A172 (cell line): ENCODE measurements around the gene PRKG1. TPM values are rescaled to one million over a fixed set of nuclear protein-coding genes. Genes with fewer than 3 reads are reported as not detected.
"Not testable (repeated sequence)": the region's sequence is repeated elsewhere in the genome, so short reads cannot be mapped to it uniquely, and the experiment has no call there.

Experiments used
- DNase-seq: peaks from one replicate; pipeline ENCODE4 v3.0.0-alpha.2; 2015; ENCODE audit warnings: low spot score
- total RNA-seq: library from RNA; depleted of rRNA; stranded (reverse); fragments of >200 nt; shearing (Covaris generic); gene quantifications from 2 replicates; pipeline ENCODE4 v1.2.3, GENCODE V29; 2014

PRKG1 gene
- total RNA-seq, 1 experiment from 2014 or later = 0.22 TPM

DNA sequence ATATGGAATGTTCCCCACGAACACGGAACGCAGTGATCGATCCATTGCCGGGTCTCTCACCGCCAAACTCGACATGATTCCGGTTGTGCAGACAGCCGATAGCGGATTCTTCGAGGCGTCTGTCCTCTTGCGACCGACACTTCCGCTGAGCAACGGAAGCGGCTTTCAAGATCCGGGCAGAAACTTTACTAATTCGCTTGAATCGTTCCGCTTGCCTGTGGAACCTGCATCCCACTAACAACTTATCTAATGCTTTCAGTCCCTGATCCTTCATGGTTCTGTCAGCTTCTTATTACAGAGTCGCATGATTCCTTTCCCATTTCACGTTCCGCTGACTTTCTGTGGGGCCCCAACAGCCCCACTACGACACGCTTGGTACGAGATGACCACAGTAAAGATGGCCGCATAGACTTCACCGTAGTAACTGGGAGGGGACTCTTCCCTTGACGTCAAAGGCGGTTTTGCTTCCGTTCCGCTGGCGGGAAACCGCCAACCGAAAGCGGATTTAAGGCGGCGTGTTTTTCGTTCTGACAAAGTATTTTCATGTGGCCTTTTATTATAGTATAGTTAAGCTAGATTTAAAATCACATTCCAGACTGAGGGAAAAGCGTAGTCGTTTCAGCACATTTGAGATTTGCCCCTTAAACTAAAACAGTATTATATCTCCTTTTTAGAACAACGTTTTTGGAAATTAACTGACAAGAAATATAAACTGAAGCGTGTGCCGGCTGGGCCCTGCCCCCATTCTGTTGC, 625.4 kb downstream of the PRKG1 start, which contains the start of gene CSTF2T:
CSTF2T (minus strand) TSS at position 121 of the 753 bp plus-strand sequence; CDS start at position 75, 46 bp downstream.
- DNase-seq = peak; percentile 86

DNA sequence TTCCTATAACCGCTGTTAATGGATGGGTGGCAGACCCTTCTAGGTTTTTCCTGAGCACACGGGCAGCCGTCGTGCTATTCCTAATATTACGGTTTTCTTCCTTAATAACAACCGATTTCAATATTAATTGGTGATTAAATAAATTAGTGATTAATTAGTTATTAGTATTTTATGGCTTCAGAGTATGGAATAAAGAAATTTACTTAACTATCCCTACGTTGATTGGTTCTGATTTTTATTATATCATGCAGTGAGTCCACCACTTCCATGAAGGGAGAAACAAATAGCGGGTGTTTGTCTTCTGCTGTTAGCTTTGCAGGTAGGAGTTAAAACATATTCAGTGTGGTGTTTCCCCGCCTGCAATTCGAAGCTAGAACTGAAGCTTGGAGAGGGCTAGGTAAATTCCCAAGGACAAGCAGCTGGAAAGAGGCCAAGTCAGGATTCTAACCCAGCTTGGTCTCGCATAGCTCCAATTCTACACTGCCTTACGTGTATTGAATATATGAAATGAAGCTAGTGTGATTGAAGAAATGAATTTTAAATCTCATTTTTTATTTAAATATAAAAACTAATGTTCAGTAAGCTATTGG, 626.0 kb downstream of the PRKG1 start:
- DNase-seq = peak; percentile 40

DNA sequence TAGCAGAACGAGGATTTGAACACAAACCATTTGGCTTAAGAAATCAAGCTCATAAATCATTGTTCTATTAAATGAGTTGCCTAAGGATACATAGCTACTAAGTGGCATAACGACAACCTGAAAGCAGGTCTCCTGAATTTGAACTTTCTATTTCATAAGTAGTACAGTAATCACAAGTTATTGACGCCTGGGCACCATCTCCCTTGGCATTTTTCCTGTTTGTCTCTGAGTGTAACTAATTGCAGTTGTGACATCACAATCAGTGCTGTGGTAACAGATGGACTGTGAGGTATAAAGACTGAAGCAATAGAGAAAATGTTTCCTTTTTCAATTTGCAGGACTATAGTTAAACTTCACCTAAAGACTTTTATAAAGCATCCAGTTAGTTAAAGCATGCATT, 631.5 kb downstream of the PRKG1 start:
- DNase-seq = no peak

DNA sequence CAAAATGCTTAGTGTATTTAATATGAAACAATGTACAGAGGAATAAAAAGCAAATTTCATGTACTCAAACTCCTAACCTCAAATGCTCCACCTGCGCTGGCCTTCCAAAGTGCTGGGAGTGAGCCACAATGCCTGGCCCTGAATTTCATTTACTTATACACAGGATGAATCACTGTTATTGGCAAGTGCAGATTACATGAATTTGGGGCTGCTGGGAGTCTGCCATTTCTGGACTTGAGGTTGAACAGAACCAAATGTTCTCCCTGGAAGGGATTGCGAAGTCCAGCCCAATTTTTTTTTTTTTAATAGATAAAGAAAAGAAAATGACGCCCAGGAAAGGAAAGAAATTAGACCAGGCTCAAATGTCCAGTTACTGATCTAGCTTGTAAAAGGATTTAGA, 631.9 kb downstream of the PRKG1 start:
- DNase-seq = no peak

DNA sequence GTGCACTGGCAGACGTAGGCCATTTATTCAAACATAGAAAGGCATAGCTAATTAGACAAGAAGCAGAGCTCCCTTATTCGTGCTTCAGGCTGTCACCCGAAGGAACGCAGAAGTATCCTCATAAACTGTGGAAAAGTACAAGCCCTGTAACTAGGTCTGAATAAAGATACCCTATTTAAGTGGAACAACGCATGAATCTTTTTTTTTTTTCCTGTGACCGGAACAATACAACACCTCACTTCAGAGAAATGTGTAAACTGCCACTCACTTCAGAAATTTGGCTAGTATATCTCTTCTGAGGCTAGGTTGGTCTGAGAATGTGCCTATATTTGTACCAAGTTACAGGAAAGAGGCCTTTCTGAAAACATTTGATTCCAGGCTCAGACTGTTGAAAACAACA, 633.1 kb downstream of the PRKG1 start:
- no peak for DNase-seq

DNA sequence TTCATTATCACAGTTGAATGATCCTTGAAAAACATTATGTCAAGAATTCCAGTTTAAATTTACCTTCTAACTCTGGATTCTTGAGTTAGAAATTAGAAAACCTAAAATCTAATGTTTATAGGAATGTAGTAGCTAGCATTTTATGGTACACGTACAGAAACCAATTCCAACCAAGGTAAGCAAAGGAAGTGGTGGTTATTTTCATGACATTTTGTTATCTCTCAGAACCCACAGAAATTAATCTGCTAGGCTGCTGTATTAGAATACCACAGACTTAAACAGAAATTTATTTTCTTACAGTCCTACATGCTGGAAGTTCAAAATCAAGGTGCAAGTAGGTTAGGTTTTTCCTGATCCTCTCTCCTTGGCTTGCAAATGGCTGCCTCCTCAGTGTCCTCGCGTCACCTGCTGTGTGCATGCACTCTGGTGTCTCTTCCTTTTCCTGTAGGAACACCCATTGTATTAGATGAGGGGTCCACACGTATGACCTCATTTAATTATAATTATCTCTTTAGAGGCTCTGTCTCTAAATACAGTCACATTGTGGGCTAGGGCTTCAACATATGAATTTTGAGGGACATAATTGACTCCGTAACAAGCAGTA, 633.6 kb downstream of the PRKG1 start:
- no peak for DNase-seq

DNA sequence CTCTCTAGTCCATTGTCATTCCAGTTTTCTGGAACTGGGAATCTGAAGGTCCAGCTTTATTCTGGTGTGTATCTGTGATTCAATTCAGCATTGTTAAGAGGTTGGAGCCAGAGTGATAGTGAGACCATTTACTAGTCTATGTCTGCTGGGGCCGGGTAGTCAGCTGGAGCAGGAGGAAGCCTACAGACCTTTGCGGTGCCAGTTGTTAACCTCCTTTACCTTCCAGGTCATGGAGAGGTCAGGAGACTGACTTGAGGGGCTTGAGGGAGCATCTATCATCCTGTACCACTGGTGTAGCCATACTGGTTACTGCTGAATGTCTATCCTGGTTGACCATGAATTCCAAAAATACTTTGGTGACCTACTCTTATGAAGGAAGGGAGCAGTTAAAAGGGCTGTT, 634.3 kb downstream of the PRKG1 start:
- no peak for DNase-seq

DNA sequence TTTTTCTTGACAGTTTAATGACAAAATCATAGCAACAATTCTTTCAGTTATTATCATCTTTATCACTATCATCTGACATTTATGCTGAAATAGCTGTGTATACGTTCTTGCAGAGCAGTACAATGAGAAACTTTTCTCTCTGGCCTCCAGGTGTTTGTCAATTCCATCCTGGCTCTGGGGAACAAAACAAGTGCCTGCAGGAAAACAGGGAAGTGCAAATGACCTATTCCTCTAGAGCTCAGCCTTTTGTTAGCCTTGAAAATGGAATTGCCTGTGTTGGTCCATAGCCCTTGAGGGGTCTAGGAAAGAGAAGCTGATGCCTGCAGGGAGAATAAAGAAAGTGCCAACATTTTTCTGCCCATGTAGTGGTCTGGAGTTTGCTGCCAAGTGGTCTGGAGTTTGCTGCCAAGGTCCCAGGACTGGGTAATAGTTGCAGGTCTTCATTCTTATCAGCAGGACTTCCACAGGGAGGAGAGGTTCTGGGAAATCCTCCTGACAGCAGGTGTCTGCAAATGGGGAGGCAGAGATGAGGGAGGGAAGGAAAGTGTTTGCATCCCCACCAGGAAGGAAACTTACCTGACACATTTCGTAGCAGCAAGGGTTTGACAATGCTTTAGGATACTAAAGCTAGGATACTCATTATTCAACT, 635.2 kb downstream of the PRKG1 start:
- DNase-seq = no peak

DNA sequence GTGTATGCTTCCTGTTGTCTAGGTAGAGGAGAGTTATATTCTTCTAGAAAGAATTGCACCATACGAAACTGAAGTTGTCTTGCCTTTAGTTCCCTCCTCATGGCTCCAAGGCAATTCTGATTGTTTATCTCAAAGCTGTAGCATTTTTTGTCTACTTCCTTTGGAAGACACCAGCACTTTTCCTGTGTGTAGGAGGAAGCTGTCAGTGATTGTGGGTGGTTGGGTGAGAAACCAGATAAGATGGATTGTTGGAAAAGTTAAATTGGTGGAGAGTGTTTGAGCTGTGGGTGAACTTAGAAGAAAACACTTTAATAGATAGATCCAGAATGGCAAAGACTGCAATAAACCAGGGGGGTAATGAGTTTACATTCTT, 637.2 kb downstream of the PRKG1 start:
- DNase-seq = no peak

DNA sequence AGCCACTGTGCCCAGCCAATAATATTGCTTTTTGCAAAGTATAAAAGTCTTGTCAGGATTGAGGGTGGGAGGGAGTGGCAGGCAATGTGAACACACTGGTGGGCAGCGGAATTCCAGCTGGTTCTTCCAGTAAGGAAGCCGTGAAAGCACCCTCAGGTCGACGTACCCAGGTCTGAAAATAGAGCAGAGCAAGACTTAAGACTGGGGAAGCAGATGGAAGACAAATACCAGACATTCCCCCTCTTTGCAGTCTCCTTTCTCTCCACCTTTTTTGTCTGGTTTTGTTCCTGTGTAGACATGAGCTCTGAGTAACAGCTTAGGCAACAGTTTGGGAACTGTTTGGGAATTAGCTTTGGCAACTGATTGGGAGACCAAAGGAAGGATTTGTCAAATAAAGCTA, 642.7 kb downstream of the PRKG1 start:
- no peak for DNase-seq

DNA sequence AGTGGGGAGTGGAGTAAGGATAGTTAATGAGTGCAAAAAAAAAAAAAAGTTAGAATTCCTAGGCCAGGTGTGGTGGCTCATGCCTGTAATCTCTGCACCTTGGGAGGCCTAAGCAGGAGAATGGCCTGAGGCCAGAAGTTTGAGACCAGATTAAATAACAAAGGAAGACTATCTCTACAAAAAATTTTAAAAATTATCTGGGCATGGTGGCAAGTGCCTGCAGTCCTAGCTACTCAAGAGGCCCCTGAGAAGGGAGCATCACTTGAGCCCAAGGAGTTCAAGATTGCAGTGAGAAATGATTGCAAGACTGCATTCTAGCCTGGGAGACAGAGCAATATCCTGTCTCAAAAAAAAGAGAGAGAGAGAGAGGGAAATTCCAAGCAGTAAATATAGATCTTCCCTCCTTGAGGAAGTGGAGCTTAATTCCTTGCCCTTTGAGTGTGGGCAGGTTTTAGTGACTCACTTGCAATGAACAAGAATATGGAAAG, 644.6 kb downstream of the PRKG1 start:
- DNase-seq = peak; percentile 2

DNA sequence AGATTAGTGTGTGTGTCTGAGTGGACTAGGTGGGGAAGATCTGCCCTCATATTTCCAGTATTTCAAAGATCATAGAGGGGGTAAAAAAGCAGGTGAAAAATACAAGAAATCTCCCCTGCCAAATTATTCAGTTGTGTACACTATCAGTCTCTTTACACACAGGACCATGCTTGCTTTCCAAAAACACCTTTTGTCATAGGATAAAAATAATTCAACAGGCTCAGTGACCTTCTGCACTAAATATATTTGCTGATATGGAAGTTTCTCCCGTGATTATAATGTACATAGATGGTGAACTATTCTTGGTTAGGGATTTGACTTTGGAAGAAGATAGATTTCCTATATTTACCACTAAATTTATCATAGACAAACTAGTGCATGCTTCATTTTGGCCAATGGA, 649.8 kb downstream of the PRKG1 start:
- DNase-seq = no peak

DNA sequence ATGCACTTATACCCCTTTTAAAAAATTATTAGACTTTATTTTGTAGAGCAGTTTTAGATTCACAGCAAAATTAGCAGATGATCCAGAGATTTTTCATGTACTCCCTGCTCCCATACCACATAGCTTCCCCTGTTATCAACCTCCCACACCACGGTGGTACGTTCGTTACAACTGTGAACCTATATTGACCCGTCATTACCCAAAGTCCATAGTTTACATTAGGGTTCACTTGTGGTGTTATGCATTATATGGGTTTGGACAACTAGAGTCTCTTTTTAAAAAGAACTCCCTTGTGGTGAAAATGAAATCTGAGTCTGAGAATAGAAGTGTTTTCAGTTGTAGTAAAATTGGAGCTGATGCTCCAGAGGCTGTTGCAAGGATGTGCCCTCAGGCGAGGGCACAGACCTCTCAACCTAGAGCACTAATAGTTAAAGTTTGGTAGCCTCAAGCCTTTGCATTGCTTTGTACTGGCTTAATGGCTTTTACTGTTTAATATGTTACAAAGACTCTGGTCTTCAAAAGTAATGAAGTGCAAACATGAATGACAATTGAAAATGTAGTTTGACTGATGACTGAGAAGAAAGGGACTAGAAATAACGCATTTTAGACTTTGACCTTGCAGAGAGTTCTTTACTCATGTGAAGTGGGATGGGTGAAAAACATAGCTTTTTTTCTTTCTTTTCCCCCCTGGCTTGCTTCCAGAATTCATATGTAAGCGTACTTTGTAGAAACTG, 655.7 kb downstream of the PRKG1 start:
- DNase-seq = no peak

DNA sequence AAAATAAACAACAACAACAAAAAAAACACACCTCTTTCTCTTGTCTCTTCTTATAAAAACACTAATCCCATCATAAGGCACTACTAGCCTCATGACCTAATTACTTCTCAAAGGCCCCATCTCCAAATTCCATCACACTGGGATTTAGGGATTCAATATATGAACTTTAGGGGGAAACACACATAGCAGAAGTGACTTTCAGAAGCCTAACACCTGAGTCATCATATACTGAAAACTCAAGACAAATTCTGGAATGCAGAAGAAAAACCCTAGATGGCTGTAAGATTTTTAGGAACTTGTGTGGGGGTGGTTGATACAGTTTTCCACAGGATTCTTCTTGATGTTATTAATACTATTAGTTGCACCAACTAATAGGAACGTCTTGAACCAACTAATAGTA, 658.8 kb downstream of the PRKG1 start:
- no peak for DNase-seq

DNA sequence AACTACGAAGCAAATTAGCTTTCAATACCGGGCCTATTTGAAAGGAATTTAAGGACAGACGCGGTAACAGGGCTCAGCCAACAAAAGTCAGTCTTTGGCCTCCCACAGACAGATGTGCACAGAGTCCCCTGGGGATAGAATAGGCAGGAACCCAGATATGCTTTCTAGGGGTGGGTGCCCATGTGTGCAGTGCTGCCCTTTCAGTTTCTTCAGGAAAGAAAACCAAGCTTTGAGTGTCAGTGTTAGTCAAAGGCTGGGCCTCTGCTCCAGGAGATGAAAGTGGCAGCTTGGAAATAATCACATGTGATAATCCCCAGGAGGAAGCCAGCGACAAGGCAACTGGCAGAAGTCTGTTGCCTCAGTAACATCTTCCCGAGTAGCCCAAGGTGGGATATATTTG, 668.9 kb downstream of the PRKG1 start:
- DNase-seq = no peak

DNA sequence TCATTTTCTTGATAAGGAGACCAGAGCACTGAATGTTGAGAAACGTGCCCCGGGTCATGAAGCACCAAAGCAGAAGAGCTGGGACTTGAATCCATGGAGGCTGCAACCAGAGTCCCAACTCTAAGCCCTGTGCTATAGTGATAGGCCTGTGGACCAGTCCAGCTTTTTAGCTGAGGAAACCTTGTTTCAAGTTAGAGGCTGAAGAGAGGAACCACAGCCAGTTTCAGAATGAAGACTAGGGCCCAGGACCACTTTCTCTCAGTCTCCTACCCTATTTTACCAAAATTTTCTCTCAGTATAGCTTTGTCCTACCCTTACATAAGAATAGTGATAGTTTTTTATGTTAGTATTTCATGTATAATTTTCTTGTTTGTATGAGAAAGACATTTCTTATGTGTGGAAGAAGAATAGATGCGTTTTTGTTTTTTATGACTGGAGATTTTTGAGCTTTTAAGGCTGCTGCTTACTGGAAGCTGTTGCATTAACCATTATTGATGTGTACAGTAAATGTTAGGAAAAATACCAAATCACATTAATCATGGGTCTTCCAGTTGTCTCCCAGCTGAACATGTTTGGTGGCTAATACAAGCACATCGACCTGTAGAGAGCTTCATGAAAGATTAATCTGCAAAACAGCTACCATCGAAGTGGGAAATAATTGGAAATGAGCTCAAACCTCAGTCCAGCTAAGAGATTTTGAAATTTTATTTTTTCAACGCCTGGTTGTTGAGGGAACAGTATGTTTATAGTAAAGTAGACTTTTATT, 670.1 kb downstream of the PRKG1 start:
- DNase-seq = no peak

DNA sequence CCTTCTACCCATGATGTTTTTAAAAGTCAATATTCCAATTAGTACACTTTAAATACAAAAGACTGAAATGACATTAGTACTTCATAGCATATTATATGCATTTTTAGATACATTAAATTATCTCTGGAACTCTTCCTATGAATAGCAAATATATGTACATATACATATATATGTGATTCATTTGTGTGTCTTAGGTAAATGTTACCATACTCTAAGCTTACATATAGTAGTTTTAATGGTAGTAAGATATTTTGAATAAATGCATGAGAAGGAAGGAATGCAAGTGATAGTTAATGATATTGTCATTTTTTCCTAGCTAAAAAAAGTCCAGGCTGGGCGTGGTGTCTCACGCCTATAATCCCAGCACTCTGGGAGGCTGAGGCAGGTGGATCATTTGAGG, 671.1 kb downstream of the PRKG1 start:
- no peak for DNase-seq

DNA sequence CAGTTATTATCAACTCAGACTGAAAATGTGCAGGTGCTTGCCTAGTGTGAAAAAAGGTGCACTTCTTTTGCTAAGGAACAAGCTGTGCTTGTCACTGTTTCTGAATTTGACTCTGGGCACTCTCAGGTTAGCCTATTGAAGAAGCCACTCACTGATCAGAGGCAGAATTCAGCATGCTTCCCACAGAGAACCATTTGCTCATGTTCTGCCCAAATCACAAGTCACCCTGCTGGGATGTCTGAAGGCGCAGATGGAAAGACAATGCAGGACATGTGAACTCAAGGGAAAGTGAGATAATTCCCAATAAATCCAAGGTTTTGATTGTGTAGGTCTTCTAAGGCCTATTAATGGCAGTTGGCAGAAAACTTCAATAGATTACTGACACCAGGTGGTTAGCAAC, 672.9 kb downstream of the PRKG1 start:
- no peak for DNase-seq

DNA sequence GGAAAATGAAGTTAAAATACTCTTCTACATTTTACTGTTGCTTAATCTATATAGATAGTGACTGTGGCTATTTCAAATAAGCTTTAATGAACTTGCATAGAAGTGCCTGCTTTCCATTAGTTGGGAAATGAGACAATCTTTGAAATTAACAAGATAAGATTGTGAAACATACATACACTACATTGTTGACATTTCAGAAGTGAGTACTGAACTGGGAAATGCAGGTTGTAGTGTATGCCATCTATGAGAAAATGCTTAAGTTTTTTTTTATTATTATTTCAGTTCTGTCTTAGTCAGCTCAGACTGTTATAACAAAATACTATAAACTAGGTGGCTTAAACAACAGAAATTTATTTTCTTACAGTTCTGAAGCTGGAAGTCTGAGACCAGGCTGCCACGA, 674.7 kb downstream of the PRKG1 start:
- no peak for DNase-seq

DNA sequence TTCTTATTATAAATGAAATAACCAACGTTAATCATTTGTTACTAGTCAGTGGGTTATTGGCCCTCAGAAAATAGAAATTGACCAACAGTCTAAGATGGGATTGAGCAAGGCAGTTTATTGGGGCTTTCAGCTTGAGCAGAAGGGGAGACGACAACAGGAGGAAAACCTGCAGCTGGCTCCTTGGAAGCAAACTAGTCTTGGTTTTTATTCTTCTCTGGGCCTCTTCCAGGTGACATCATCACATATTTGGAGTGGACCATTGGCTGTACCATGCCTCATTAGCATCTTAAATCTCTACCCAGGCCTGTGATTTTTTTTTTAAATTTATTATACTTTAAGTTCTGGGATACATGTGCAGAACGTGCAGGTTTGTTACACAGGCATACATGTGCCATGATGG, 684.1 kb downstream of the PRKG1 start:
- no peak for DNase-seq

DNA sequence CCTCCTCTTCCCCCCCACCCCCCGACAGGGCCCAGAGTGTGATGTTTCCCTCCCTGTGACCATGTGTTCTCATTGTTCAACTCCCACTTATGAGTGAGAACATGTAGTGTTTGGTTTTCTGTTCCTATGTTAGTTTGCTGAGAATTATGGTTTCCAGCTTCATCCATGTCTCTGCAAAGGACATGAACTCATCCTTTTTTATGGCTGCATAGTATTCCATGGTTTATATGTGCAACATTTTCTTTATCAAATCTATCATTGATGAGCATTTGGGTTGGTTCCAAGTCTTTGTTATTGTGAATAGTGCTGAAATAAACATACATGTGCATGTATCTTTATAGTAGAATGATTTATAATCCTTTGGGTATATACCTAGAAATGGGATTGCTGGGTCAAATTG, 684.6 kb downstream of the PRKG1 start:
- not testable (repeated sequence) for DNase-seq
